Caco-2 (cell line): Measurements from ENCODE around the gene MTHFSD. TPM values are rescaled to one million over a fixed set of nuclear protein-coding genes. Genes with fewer than 3 reads are reported as not detected.

Source experiments
- BruUV-seq: library from RNA; stranded (reverse); fragments of 400-500 nt; replicated peaks from 2 replicates; lab custom pipeline; 2021; lab: Mats Ljungman, UMichigan
- CTCF ChIA-PET: fragments of 300-600 bp; sonication (Branson Sonifier 250); formaldehyde crosslinking; loops from one replicate; lab custom pipeline; 2022; ENCODE audit warnings: antibody characterized with exemption; lab: Charles Lee
- POLR2A ChIA-PET: fragments of 300-600 bp; sonication (Branson Sonifier 250); formaldehyde crosslinking; loops from one replicate; lab custom pipeline; 2022; ENCODE audit warnings: antibody characterized with exemption; lab: Charles Lee
- DNase-seq, 2 experiments: peaks; one replicate each; pipeline versions ENCODE4 v3.0.0 to v3.0.0-alpha.2; 2020 to 2022
- H3K27me3 ChIP-seq: replicated peaks from 2 replicates; pipeline ENCODE4 v1.6.0; 2011; ENCODE audit warnings: low read length; ENCODE audit not compliant: control insufficient read depth, insufficient read depth
- H3K36me3 ChIP-seq: 2 replicates; pipeline ENCODE4 v1.5.1; 2011; ENCODE audit warnings: low read length; ENCODE audit not compliant: control insufficient read depth, insufficient read depth
- H3K4me1 ChIP-seq: fragments of 250-450 bp; sonication (Bioruptor Pico); 2 replicates; pipeline ENCODE4 v1.5.1; 2020; ENCODE audit warnings: mild to moderate bottlenecking
- H3K4me3 ChIP-seq: 2 replicates; pipeline ENCODE4 v1.5.1; 2011; ENCODE audit warnings: low read depth, mild to moderate bottlenecking, control low read depth, low read length
- H3K9me3 ChIP-seq: fragments of 250-450 bp; sonication (Bioruptor Pico); 2 replicates; pipeline ENCODE4 v1.5.1; 2020; ENCODE audit warnings: mild to moderate bottlenecking, moderate library complexity
- H3K27ac Mint-ChIP-seq: one replicate; pipeline ENCODE4 v1.8.0; 2022; ENCODE audit warnings: mixed read lengths; ENCODE audit not compliant: unreplicated experiment
- H3K27me3 Mint-ChIP-seq: one replicate; pipeline ENCODE4 v1.8.0; 2022; ENCODE audit warnings: mixed read lengths; ENCODE audit not compliant: insufficient read depth, unreplicated experiment
- H3K36me3 Mint-ChIP-seq: one replicate; pipeline ENCODE4 v1.8.0; 2022; ENCODE audit warnings: mild to moderate bottlenecking, mixed read lengths; ENCODE audit not compliant: insufficient read depth, unreplicated experiment
- H3K4me1 Mint-ChIP-seq: one replicate; pipeline ENCODE4 v1.8.0; 2022; ENCODE audit warnings: low read depth, mixed read lengths; ENCODE audit not compliant: unreplicated experiment
- H3K4me3 Mint-ChIP-seq: one replicate; pipeline ENCODE4 v1.8.0; 2022; ENCODE audit warnings: mild to moderate bottlenecking, moderate library complexity, mixed read lengths; ENCODE audit not compliant: unreplicated experiment
- H3K9me3 Mint-ChIP-seq: one replicate; pipeline ENCODE4 v1.8.0; 2022; ENCODE audit warnings: mixed read lengths; ENCODE audit not compliant: unreplicated experiment
- intact Hi-C: fragments of 100-400 bp; cut with micrococcal nuclease; formaldehyde crosslinking; loops from one replicate; pipeline ENCODE4 v1.10.0; 2022; ENCODE audit not compliant: unreplicated experiment
- total RNA-seq: library from RNA; stranded (reverse); gene quantifications from 2 replicates; pipeline ENCODE4 v1.2.3, GENCODE V29; 2022
- TF ChIP-seq, protein P1 (sequence below), 2 experiments: fragments of 200-600 bp in 1 of 2; IDR thresholded peaks; 1 replicate in 1 of 2; 2 replicates in 1 of 2; pipeline versions ENCODE4 v1.5.1 to v1.8.0; 2011 to 2022; ENCODE audit warnings: antibody characterized with exemption in 1 of 2, control low read depth in 1 of 2, inconsistent platforms in 1 of 2, low read depth in 1 of 2, low read length in 1 of 2, mild to moderate bottlenecking in 1 of 2, moderate library complexity in 1 of 2; ENCODE audit not compliant: insufficient read depth in 1 of 2, severe bottlenecking in 1 of 2, unreplicated experiment in 1 of 2

The MTHFSD gene
- total RNA-seq, 1 experiment from 2014 or later = 33.0 TPM

DNA sequence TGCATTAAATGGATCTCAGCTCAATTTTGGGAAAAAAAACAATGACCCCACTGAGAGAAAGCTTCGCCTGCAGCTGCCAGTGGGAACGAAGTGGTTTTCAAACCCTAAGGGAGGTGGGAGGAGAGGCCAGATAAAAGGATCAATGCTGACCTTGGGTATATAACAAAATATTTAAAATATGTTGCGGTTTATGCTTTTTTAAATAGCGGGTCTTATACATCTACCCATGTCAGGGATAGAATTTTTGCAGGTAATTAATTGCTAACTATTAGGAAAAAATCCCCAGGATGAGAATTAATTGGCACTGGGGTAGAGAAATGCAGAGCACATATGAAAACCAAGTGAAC is 55.6 kb downstream of the MTHFSD start:
- no peak overlapping the region for H3K4me3 ChIP-seq
- H3K4me3 Mint-ChIP-seq = no peak overlapping the region
- H3K9me3 Mint-ChIP-seq = no peaks in the 10 kb centered on the region
- H3K27me3 Mint-ChIP-seq = peaks cover 37% of the 10 kb centered on the region
- no TSS peak for BruUV-seq
- intact Hi-C loops = no loop called here
- TF ChIP-seq, protein P1, sequence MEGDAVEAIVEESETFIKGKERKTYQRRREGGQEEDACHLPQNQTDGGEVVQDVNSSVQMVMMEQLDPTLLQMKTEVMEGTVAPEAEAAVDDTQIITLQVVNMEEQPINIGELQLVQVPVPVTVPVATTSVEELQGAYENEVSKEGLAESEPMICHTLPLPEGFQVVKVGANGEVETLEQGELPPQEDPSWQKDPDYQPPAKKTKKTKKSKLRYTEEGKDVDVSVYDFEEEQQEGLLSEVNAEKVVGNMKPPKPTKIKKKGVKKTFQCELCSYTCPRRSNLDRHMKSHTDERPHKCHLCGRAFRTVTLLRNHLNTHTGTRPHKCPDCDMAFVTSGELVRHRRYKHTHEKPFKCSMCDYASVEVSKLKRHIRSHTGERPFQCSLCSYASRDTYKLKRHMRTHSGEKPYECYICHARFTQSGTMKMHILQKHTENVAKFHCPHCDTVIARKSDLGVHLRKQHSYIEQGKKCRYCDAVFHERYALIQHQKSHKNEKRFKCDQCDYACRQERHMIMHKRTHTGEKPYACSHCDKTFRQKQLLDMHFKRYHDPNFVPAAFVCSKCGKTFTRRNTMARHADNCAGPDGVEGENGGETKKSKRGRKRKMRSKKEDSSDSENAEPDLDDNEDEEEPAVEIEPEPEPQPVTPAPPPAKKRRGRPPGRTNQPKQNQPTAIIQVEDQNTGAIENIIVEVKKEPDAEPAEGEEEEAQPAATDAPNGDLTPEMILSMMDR (IDR thresholded peaks at IDR 0.05; ENCODE audit: insufficient read depth in 1 of 2, low read depth in 1 of 2, low read length in 1 of 2, severe bottlenecking in 1 of 2, unreplicated experiment in 1 of 2) = no peak
- no peak for DNase-seq
- POLR2A ChIA-PET = no interaction called here
- no peaks in the 10 kb centered on the region for H3K36me3 Mint-ChIP-seq
- no peaks in the 10 kb centered on the region for H3K4me1 ChIP-seq
- no peaks in the 10 kb centered on the region for H3K4me1 Mint-ChIP-seq
- CTCF ChIA-PET = no interaction called here
- no peaks in the 10 kb centered on the region for H3K36me3 ChIP-seq
- no peak overlapping the region for H3K27ac Mint-ChIP-seq
- H3K27me3 ChIP-seq = peaks cover 8% of the 10 kb centered on the region
- H3K9me3 ChIP-seq = no peaks in the 10 kb centered on the region

DNA sequence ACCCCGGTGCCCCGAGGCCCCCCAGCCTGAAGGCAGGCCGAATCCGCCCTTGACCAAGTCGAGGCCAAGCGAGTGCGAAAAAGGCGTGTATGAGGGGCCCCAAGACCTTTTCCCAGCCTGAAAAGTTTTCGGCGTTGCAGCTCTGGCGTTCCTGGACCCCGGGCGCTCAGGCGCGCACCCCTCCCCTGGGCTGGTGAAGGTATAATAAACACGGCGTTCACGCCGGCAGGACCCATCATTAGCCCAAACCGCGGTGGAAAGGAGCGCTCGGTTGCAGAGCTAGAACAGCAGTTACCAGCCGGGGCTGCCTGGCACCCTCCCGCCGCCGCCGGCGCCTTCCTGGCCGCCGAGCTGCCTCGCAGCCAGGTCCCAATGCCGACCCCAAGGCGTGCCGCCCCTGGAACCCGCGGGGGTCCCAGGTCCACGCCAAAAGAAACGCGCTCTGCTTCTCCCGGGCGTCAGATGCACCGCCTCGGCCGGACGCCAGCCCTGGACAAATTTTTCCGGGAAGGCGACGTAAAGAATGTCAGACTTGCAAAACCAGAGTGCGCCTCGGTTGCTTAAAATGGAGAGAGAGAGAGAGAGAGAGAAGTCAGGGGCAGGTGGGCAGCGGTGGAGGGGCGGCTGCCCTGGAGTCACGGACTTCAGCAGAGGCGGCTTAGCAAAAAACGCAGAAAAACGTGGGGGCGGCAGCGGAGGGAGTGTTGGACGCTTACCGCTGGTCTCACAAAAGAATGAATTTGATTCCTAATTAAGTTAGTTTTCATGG is 56.2 kb downstream of the MTHFSD start:
- H3K4me3 Mint-ChIP-seq = no peak overlapping the region
- no peak overlapping the region for H3K27ac Mint-ChIP-seq

DNA sequence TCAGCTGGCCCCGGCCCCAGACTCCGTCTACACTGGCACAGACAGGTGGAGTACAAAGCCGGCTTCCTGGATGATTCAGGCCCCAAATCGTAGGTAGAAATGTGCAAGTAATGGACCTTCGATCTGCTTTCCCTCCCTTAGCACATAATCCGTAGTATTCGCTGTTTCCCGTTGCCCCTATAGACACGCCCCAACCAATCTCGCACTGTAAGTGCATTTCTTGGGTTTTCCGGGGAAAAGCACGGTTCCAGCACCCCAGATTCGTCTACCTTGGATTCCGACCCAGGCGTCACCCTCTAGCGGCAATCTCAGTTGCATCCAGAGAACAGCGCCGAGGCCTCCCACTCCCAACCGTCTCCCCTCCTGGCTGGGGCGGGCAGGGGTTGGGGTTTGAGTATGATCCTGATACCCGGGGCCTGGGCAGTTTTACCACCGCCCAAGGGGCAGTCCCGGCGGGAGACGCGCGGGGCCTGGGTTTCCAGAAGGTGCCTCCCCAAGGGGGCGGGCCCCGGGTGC is 56.8 kb downstream of the MTHFSD start:
- H3K4me3 Mint-ChIP-seq = no peak overlapping the region
- POLR2A ChIA-PET = no interaction called here

More for the DNA sequence above, 56.2 kb downstream of the MTHFSD start:
- no peaks in the 10 kb centered on the region for H3K4me1 Mint-ChIP-seq
- peaks cover 34% of the 10 kb centered on the region for H3K27me3 Mint-ChIP-seq
- DNase-seq = no peak
- H3K36me3 Mint-ChIP-seq = no peaks in the 10 kb centered on the region
- no peaks in the 10 kb centered on the region for H3K9me3 Mint-ChIP-seq
- ChIA-PET POLR2A (no interaction called here), CTCF (no interaction called here)
- Histone ChIP-seq H3K36me3 (no peaks in the 10 kb centered on the region), H3K4me1 (no peaks in the 10 kb centered on the region), H3K9me3 (no peaks in the 10 kb centered on the region), H3K27me3 (peaks cover 4% of the 10 kb centered on the region), H3K4me3 (no peak overlapping the region)
- BruUV-seq = no TSS peak
- TF ChIP-seq, protein P1 (IDR thresholded peaks at IDR 0.05; ENCODE audit: insufficient read depth in 1 of 2, low read depth in 1 of 2, low read length in 1 of 2, severe bottlenecking in 1 of 2, unreplicated experiment in 1 of 2) = no peak
- intact Hi-C loops = no loop called here

More for the DNA sequence above, 56.8 kb downstream of the MTHFSD start:
- CTCF ChIA-PET = interaction anchor here (0.6 kb wide), 1 partner anchor 62 kb away, joined by 3 read pairs; no protein-coding TSS in a partner anchor
- TF ChIP-seq, protein P1 (IDR thresholded peaks at IDR 0.05; ENCODE audit: insufficient read depth in 1 of 2, low read depth in 1 of 2, low read length in 1 of 2, severe bottlenecking in 1 of 2, unreplicated experiment in 1 of 2) = no peak
- Histone ChIP-seq H3K27me3 (peaks cover 4% of the 10 kb centered on the region), H3K36me3 (no peaks in the 10 kb centered on the region), H3K4me3 (no peak overlapping the region), H3K9me3 (no peaks in the 10 kb centered on the region), H3K4me1 (no peaks in the 10 kb centered on the region)
- Mint-ChIP-seq H3K9me3 (no peaks in the 10 kb centered on the region), H3K27ac (no peak overlapping the region), H3K4me1 (no peaks in the 10 kb centered on the region), H3K36me3 (no peaks in the 10 kb centered on the region), H3K27me3 (peaks cover 30% of the 10 kb centered on the region)
- no TSS peak for BruUV-seq
- DNase-seq = no peak
- intact Hi-C loops = no loop called here
